Activated CD4-positive, alpha-beta T cell treated with anti-CD3 and anti-CD28 coated beads, Interleukin-10, Interleukin-2, amounts not matched to agents 100 ng/mL and 50 ng/mL, durations not matched to agents 16 hours and 8 hours (primary cell): ENCODE measurements around the gene CPLX1.
A peak's percentile ranks its signal among the peaks of the same experiment; 100 is the strongest.
"Not testable (repeated sequence)": the region's sequence is repeated elsewhere in the genome, so short reads cannot be mapped to it uniquely, and the experiment has no call there.

Experiments
- DNase-seq: peaks from one replicate; pipeline ENCODE4 v3.0.0-alpha.2; 2020

CPLX1 gene

DNA sequence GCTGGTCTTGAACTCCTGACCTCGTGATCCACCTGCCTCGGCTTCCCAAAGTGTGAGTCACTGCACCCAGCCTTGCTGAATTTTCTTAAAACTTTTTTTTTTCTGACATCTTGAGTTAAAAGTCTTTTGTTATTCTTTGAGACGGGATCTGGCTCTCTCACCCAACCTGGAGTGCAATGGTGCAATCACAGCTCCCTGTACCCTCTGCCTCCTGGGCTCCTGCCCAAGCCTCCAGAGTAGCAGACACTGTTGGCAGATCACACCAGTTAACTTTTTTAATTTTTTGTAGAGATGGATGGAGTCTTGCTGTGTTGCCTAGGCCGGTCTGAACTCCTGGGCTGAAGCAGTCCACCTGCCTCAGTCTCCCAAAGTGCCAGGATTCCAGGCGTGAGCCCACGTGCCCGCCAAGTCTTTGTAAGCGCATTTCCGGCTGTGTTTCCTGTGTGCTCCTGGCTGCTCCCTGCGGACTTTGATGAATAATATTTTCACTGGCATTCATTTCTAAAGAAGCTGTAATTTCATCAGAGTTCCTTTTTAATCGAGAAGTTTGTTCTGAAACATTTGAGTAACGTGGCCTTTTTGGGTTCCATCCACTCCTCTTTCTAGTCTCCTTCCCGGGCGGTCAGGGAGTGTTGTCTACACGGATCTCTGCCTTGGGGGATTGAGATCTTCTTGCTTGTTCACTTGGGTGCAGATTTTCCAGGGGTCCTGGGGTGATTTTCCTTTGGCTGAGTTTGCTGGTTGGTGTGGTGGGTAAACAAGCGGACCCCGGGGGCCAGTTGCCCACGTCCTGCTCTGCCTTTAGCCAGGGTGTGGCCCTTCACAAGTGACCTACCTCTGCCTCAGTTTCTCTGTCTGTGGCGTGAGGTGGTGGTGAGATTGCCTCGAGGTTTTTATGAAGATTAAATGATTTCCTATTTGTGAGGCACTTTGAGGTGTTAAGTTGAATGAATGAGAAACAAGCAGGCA, 75.9 kb downstream of the CPLX1 start:
- DNase-seq: no peak

DNA sequence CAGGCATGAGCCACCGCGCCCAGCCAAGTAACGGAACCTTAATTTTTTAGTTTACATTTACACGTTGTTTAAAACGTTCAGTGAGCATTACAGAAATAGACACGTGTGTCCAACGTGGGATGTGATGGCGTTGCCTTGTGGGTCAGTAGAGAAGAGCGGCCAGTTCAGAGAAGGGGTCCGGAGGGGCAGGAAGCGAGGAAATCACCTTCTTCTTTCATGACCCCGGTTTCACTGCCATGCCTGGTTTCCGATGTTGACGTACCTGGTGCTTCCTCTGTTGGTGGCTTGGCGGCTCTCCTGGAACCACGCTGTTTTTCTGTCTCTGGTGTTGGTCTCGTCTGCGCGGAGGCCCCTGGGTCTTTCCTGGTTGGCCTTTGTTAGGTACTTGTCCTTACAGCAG, 77.5 kb downstream of the CPLX1 start:
- DNase-seq: no peak

DNA sequence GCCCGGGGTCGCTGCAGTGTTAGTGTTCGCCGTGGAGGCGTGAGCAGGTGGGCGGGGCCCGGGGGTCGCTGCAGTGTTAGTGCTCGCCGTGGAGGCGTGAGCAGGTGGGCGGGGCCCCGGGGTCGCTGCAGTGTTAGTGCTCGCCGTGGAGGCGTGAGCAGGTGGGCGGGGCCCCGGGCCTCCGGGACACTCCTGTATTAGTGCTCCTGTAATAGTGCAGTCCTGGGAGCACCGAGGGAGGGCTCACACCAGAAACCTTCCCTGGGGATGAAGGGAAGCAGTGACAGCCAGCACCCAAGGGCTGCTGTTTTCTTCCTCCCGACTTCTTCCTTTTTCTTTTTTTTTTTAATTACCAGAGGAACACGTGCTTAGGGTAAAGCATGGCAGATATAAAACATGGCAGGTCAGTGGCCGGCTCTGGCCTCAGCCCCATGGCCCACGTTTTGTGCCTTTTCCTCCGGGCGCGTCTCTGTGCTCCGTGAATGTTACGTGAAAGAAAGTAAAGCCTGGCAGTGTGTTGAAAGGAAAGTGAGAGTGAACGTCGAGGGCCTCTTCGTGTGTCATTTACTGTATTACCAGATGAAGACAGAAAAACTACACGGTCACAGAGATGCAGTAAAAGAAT, 78.3 kb downstream of the CPLX1 start:
- no peak for DNase-seq

DNA sequence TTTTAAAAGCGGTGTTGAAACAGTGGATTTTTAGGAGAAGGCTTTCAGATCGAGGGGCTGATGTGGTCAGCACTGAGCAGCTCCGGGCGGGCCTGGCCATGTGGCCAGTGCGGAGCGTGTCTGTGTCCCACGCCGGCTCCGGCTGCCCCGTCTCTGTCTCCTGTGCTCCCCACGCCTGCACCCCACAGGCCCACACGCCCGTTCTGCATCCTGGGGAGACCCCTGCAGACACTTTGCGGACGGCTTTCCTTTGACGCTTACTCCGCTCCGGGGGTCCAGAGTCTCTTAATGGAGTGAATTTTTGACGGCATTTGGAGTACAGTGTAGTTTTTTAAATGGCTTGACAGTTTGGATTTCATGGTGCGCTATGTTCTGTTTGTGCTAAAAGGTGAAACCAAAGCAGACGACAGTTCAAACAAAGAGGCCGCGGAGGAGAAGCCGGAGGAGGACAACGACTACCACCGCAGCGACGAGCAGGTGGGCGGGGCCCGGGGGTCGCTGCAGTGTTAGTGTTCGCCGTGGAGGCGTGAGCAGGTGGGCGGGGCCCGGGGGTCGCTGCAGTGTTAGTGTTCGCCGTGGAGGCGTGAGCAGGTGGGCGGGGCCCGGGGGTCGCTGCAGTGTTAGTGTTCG, 81.6 kb downstream of the CPLX1 start:
- DNase-seq: no peak

DNA sequence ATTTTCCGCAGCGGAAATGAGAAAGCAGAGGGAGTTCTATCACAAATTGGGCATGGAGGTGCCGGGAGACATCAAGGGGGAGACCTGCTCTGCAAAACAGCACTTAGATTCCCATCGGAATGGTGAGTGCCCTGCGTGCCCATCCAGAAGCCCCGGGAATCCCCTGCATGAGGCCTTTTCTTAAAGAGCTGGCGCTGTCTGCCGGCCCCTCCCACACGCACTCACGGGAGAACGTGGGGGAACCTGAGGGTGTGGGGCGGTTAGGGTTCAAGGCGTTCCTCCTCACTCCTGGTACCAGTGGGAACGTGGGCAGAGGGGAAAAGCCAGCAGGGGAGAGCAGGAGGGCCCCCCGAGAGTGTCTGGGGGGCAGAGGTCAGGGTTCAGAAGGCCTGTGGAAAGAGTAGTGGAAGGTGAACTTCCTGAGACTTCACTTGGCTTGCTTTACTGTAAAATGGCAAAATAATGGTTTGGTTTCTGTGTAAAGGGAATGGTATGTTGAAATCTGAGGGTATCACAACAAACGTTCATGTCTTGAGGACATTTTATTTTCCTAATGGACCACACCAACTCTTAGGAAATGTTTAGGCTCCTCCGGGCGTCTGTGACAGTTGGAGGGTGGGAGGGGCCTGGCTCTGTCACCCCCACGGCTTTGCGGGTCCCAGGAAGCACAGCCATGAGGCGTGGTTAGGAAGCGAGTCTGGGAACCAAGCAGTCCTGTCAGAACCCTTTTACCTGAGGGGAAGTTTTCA, 82.3 kb downstream of the CPLX1 start:
- DNase-seq: no peak

DNA sequence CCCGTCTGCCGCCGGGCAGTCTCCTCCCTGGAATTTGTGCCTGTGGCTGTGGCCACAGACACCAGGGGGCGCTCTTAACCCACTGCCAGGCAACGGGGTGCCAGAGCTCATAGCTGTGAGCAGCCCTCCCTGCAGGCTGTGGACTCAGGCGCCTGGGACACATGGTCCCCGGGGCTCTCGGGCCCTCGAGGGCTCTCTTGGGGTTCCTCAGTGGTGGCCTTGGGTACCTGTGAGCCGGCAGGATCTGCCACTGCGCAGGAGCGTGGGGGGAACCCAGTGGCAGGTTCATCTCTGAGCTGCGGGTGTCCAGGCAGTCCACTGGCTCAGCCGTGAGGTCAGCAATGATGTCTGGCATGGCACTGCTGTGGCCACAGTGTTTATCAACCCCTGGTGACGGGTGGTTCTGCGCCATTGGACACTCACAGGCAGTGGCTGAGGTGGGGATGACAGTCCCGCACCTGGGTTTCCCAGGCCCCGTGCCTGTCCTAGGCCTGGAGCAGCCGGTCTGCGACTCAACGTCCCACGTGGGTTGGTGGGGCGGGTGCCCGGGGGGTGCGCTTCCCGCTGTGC, 83.1 kb downstream of the CPLX1 start:
- peak; percentile 81 for DNase-seq

DNA sequence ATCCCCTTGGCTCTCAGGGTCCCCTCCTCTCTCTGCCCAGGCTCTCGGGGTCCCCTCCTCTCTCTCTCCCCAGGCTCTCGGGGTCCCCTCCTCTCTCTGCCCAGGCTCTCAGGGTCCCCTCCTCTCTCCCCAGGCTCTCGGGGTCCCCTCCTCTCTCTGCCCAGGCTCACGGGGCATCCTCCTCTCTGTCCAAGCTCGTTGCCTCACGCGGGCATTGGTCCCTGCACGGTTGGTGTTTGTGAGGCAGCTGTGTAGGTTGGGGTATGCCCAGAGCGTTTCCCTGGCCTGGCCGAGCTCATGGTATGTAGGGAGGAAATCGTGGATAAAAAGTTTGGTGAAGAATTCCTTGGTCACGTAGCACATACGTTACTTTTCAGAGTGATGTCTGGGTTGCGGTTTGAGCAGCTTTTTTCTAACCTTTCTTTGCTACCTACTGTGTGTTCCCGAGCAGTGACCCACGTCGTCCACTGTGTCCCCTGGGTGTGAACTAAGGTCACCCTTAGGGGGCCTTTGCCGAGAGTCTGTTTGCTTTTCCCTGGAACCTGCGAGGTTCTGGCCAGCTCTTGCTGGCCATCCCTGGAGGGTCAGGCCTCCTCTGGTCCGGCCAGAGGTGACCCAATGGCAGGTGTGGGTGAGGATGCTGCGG, 83.7 kb downstream of the CPLX1 start:
- DNase-seq: no peak

DNA sequence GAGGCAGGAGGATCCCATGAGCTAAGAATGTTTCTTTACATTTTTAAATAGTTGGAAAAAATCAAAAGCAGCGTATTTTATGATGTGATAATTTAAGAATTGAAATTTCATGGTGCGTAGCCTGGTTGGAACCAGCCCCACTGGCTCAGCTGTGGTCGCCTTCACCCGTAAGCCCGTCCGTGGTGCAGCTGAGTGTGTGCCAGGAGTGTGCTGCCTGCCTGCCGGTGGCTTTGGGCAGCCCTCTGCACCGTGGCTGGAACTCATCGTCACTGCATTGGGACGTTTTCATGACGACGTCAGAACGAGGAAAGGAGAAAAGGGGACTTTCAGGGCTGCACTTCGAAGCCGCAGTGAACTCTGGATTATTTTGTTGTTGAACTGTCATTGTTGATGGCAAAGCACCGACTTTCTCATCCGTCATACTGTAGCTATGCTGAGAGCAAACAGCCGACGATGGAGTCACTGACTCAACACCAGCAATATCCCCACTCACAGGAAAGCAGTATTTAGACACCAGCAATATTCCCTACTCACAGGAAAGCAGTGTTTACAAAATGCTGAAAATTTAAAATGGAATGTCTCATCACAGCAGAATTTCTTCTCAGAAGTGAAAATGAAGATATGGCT, 85.2 kb downstream of the CPLX1 start:
- no peak for DNase-seq

DNA sequence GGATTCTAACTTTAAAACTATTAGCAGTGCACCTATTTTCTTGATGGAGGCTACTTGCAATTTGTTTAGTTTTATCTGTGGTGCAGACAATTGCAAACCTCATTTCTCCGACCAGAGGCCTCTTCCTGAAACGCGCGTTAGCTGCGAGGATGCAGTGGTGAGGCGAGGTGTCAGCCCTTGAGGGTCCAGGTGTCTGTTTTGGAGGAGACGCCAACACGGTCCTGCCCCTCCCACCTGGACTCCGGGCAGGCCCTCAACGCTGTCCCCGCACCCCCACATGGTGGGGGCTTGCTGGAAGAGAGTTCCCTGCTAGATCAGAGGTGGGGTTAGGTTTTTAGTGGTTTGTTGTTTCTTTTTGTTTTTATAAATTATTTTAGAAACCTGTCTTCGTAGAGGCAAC, 85.9 kb downstream of the CPLX1 start:
- no peak for DNase-seq

DNA sequence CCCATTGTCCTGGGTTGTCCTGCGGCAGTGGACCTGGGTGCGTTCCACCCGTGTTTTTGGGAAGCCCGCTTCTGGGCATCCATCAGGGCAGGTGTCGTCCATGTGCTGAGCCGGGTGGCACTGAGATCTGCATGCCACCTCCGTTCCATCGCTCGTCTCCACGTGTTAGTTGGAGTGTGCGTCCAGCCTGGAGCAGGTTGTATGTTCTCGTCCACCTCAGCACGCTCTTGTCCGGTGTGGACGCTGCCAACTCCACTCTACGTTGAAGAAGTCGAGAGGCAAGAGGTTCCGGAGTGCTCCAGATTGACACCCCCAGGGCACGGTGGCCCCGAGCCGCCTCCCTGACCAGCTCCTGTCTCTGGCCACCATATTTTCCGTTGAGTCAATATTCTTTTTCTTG, 86.4 kb downstream of the CPLX1 start:
- no peak for DNase-seq

DNA sequence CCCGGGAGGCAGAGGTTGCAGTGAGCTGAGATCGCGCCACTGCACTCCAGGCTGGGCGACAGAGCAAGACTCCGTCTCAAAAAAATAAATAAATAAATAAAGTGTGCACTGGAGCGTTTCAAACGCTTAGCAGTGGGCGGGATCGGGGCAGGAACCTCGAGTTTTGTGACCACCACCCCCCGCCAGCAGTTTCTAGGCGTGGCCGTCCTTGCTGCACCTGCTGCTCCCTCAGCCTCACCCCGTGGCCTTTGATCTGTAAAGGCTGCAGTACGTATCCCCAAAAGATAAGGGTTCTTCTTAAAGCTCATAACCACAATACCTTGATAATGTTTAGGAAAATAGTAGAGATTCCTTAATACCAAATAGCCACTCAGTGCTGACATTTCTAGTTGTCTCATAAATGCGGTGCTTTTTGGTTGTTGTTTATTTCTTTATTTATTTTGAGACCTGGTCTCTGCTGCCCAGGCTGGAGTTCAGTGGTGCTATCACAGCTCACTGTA, 87.1 kb downstream of the CPLX1 start:
- DNase-seq: no peak

DNA sequence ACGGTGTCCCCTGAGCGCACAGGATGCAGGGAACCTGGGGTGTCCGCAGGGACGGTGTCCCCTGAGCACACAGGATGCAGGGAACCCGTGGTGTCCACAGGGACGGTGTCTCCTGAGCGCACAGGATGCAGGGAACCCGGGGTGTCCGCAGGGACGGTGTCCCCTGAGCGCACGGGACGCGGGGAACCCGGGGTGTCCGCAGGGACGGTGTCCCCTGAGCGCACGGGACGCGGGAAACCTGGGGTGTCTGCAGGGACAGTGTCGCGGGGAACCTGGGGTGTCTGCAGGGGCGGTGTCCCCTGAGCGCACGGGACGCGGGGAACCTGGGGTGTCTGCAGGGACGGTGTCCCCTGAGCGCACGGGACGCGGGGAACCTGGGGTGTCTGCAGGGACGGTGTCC, 89.4 kb downstream of the CPLX1 start:
- DNase-seq: not testable (repeated sequence)

DNA sequence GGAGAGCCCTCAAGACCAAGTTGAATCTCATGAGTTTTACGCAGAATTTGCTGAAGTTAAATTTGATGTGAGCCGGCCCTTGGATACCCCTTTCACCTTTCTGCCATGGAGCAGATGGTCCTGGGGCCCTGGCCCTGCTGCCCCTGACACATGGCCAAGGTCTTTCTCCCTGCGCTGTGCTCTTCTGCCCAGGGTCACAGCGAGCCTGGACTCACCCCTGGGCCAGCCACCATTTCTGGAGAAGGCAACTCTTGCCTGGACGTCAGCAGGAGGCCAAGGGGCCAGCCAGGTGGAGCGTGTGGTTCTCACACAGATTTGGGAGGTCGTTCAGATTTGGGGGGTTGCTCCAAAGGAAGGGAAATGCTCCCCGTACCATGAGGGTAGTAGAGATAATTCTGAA, 90.3 kb downstream of the CPLX1 start:
- DNase-seq: no peak
